ENCODE data around the gene SPDYE1. TPM values are rescaled to one million over a fixed set of nuclear protein-coding genes. Genes with fewer than 3 reads are reported as not detected.

Gene SPDYE1, protein sequence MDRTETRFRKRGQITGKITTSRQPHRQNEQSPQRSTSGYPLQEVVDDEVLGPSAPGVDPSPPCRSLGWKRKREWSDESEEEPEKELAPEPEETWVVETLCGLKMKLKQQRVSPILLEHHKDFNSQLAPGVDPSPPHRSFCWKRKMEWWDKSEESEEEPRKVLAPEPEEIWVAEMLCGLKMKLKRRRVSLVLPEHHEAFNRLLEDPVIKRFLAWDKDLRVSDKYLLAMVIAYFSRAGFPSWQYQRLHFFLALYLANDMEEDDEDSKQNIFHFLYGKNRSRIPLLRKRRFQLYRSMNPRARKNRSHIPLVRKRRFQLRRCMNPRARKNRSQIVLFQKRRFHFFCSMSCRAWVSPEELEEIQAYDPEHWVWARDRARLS
- not detected in 2 replicates for total RNA-seq

DNA sequence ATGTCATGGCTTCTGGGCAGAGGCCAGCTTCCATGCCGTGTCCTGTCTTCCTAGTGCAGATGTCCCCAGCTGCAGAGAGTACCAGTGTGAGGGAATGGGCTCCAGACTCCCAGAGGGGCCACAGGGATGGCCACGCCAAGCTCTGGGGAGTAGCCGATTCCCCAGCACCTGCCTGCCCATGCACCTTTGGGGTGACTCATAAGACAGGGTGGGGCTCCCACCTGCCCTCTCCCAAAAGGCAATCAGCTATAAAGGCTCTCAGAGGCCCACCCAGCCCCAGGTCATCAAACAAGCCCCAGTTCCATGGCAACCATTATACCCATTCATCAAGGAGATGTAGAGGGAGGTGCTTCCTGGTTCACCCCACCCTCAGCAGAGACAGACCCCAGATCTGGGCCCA lies at the start of gene SPDYE1:
SPDYE1 (plus strand) TSS at position 366 of the 400 bp plus-strand sequence. CDS start 2,053 bp downstream, outside the sequence.

GRCh38 chr7:44044315-44045225 lies 46.9 kb downstream of the SPDYE1 start, which contains the start of gene DBNL:
DBNL (plus strand) TSS chr7:44044702; CDS start chr7:44044738, 36 bp downstream.

Other genes starting within 250 kb of the SPDYE1 start
- 28.9 and 40.1 TPM in 2 replicates for gene BLVRA, start 239.2 kb upstream of the SPDYE1 start, total RNA-seq
- gene MRPS24, start 128.4 kb upstream of the SPDYE1 start, total RNA-seq, result 131 and 181 TPM in 2 replicates
- gene URGCP, start 91.3 kb upstream of the SPDYE1 start, total RNA-seq, result 14.5 and 19.8 TPM in 2 replicates
- gene UBE2D4, start 71.5 kb upstream of the SPDYE1 start, total RNA-seq, result 16.0 and 19.6 TPM in 2 replicates
- 89.9 and 130 TPM in 2 replicates for gene DBNL, start 46.8 kb downstream of the SPDYE1 start, total RNA-seq
- 0.25 TPM in 1 of 2 replicates, not detected in the other for gene PGAM2, start 67.7 kb downstream of the SPDYE1 start, total RNA-seq
- 9.1 and 29.7 TPM in 2 replicates for gene POLM, start 84.6 kb downstream of the SPDYE1 start, total RNA-seq
- gene AEBP1, start 106.4 kb downstream of the SPDYE1 start, total RNA-seq, result 94.0 and 273 TPM in 2 replicates
- gene POLD2, start 125.7 kb downstream of the SPDYE1 start, total RNA-seq, result 80.4 and 166 TPM in 2 replicates
- gene MYL7, start 143.4 kb downstream of the SPDYE1 start, total RNA-seq, result 0.38 TPM in 1 of 2 replicates, not detected in the other
- 0.65 and 2.4 TPM in 2 replicates for gene GCK, start 191.5 kb downstream of the SPDYE1 start, total RNA-seq
- gene YKT6, start 203.1 kb downstream of the SPDYE1 start, total RNA-seq, result 74.7 and 102 TPM in 2 replicates